ENCODE measurements around the gene MRO. TPM values are rescaled to one million over a fixed set of nuclear protein-coding genes. Genes with fewer than 3 reads are reported as not detected.

The MRO gene
- total RNA-seq, 1 donor from 2014 or later = not detected

DNA sequence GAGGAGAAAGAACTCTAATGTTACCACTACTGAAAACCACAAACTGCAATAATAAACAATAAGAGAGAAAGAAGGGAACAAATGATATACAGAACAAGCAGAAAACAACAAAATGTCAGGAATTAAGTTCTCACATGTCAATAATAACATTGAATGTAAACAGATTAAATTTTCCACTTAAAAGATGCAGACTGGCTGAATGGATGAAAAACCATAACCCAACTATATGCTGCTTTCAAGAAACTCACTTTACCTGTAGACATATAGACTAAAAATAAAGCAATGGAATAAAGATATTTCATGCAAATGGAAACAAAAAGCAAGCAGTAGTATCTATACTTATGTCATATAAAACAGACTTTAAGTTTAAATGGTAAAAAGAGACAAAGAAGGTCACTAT lies 50.4 kb downstream of the MRO start:
- no peak for TF ChIP-seq CTCF (conservative IDR thresholded peaks at IDR 0.05; ENCODE audit: low read depth, low read length)
- no peak for DNase-seq (ENCODE audit: low read depth)
- no peak overlapping the region for H3K4me3 ChIP-seq (ENCODE audit: low read depth, low read length)

GRCh38 chr18:50757358-50757757 lies 62.5 kb downstream of the MRO start:
- TF ChIP-seq CTCF (conservative IDR thresholded peaks at IDR 0.05; ENCODE audit: low read depth, low read length) = no peak
- no peak overlapping the region for H3K4me3 ChIP-seq (ENCODE audit: low read depth, low read length)
- no peak for DNase-seq (ENCODE audit: low read depth)

DNA sequence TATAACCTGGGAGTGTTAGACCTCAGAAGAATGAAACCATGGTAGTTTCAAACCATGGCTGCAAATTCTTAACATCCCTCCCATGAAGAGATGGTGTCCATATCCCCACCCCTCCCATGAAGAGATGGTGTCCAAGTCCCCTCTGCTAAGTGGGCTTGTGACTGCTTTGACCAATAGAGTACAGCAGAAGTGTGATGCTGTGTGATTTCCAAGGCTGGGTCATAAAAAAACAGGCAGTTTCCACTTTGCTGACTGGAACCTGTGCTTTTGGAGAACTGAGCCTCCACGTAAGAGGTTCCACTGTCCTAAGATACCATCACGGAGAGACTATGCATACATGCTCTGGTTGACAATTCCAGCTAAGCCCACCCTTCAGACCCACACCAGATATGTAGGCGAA lies 65.5 kb downstream of the MRO start:
- TF ChIP-seq CTCF (conservative IDR thresholded peaks at IDR 0.05; ENCODE audit: low read depth, low read length) = no peak
- no peak for DNase-seq (ENCODE audit: low read depth)
- no peak overlapping the region for H3K4me3 ChIP-seq (ENCODE audit: low read depth, low read length)

- no peak for TF ChIP-seq CTCF (conservative IDR thresholded peaks at IDR 0.05; ENCODE audit: low read depth, low read length)
Observed at GRCh38 chr18:50753311-50753710, 66.5 kb downstream of the MRO start.

DNA sequence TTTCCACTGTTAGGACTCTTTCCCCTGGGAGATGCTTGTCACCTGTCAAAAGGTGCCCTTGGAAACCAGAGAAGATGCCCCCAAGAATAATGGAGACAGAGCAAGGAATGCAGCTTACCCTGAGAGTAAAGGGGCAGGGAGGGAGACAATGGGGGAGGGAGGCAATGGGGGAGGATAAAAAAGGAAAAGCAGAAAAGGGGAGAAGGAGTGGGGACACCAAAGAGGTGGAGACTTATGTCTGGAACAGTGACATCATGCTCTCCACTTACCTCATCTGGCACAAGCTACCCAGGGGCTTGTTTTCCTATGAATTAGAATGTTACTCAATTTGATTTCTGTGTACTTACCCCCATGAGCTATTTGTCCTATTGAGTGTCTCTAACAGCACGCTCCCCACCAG lies 67.9 kb downstream of the MRO start:
- no peak overlapping the region for H3K4me3 ChIP-seq (ENCODE audit: low read depth, low read length)
- no peak for DNase-seq (ENCODE audit: low read depth)
- TF ChIP-seq CTCF (conservative IDR thresholded peaks at IDR 0.05; ENCODE audit: low read depth, low read length) = no peak

More at GRCh38 chr18:50753311-50753710, 66.5 kb downstream of the MRO start:
- H3K4me3 ChIP-seq (ENCODE audit: low read depth, low read length) = no peak overlapping the region
- no peak for DNase-seq (ENCODE audit: low read depth)

GRCh38 chr18:50751490-50751889 lies 68.3 kb downstream of the MRO start:
- TF ChIP-seq CTCF (conservative IDR thresholded peaks at IDR 0.05; ENCODE audit: low read depth, low read length) = no peak
- H3K4me3 ChIP-seq (ENCODE audit: low read depth, low read length) = no peak overlapping the region
- no peak for DNase-seq (ENCODE audit: low read depth)

DNA sequence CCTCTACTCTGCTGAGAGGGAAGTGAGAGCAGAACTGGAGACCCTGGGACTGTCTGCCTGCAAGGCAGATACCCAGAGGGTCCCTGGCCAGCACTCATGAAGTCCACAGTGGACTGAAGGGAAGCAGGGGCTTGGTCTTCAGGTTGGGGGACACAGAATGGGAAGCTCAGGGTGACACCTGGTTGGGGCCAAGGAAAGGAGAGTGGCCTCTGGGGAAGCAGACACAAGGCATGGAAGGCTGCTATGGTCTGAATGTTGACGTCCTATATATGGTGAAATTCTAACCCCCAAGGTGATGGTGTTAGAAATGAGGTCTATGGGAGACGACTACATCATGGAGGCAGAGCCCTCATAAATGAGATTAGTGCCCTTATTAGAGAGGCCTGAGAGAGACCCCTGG lies 69.3 kb downstream of the MRO start:
- TF ChIP-seq CTCF (conservative IDR thresholded peaks at IDR 0.05; ENCODE audit: low read depth, low read length) = no peak
- DNase-seq (ENCODE audit: low read depth) = no peak

More for the DNA sequence above, 69.3 kb downstream of the MRO start:
- H3K4me3 ChIP-seq (ENCODE audit: low read depth, low read length) = no peak overlapping the region

Measured in epithelial cell of proximal tubule (primary cell).